H9 (cell line): ENCODE measurements around the gene DENND1C. TPM values are rescaled to one million over a fixed set of nuclear protein-coding genes. Genes with fewer than 3 reads are reported as not detected.

Source experiments
- DNase-seq: peaks from one replicate; pipeline ENCODE4 v3.0.0-alpha.2; 2017
- H2AFZ ChIP-seq: one replicate; pipeline ENCODE4 v1.6.1; 2013; ENCODE audit warnings: mild to moderate bottlenecking, low read length, control low read depth, moderate library complexity
- H2AK5ac ChIP-seq: 2 replicates; pipeline ENCODE4 v1.6.1; 2013; ENCODE audit warnings: low read length, control low read depth, mixed read lengths; ENCODE audit not compliant: insufficient read length
- H2BK120ac ChIP-seq: one replicate; pipeline ENCODE4 v1.6.1; 2013; ENCODE audit warnings: low read depth, mild to moderate bottlenecking, low read length, control low read depth, inconsistent platforms; ENCODE audit not compliant: poor library complexity, severe bottlenecking
- H2BK12ac ChIP-seq: 2 replicates; pipeline ENCODE4 v1.6.1; 2013; ENCODE audit warnings: low read length, control low read depth, mixed read lengths, low read depth; ENCODE audit not compliant: insufficient read length
- H2BK15ac ChIP-seq: 2 replicates; pipeline ENCODE4 v1.6.1; 2013; ENCODE audit warnings: low read depth, low read length, control low read depth
- H2BK20ac ChIP-seq: one replicate; pipeline ENCODE4 v1.6.1; 2013; ENCODE audit warnings: low read depth, mild to moderate bottlenecking, low read length, control low read depth, inconsistent platforms; ENCODE audit not compliant: poor library complexity, severe bottlenecking
- H2BK5ac ChIP-seq: 2 replicates; pipeline ENCODE4 v1.6.1; 2013; ENCODE audit warnings: low read length, control low read depth, mixed read lengths; ENCODE audit not compliant: insufficient read length
- H3K14ac ChIP-seq: 2 replicates; pipeline ENCODE4 v1.6.1; 2013; ENCODE audit warnings: low read length, control low read depth; ENCODE audit not compliant: insufficient read depth
- H3K18ac ChIP-seq: 2 replicates; pipeline ENCODE4 v1.6.1; 2013; ENCODE audit warnings: low read depth, mild to moderate bottlenecking, mixed read lengths, low read length, control low read depth; ENCODE audit not compliant: insufficient read length
- H3K23ac ChIP-seq: 2 replicates; pipeline ENCODE4 v1.6.1; 2013; ENCODE audit warnings: low read length, control low read depth, mixed read lengths, low read depth; ENCODE audit not compliant: insufficient read length
- H3K23me2 ChIP-seq: 2 replicates; pipeline ENCODE4 v1.6.1; 2013; ENCODE audit warnings: low read depth, mild to moderate bottlenecking, mixed read lengths, low read length, control low read depth; ENCODE audit not compliant: insufficient read length, poor library complexity, severe bottlenecking
- H3K27ac ChIP-seq: 2 replicates; pipeline ENCODE4 v1.5.1; 2013; ENCODE audit warnings: low read length, control low read depth, mixed read lengths, low read depth; ENCODE audit not compliant: insufficient read length
- H3K27me3 ChIP-seq: 2 replicates; pipeline ENCODE4 v1.6.1; 2013; ENCODE audit warnings: low read length, control low read depth, inconsistent platforms; ENCODE audit not compliant: insufficient read depth
- H3K4ac ChIP-seq: 2 replicates; pipeline ENCODE4 v1.6.1; 2013; ENCODE audit warnings: low read depth, mild to moderate bottlenecking, control low read depth, inconsistent platforms, low read length, moderate library complexity
- H3K4me1 ChIP-seq: 2 replicates; pipeline ENCODE4 v1.6.1; 2013; ENCODE audit warnings: low read length, control low read depth, inconsistent platforms; ENCODE audit not compliant: insufficient read depth
- H3K4me2 ChIP-seq: 2 replicates; pipeline ENCODE4 v1.6.1; 2013; ENCODE audit warnings: low read length, control low read depth, mixed read lengths; ENCODE audit not compliant: insufficient read length, insufficient read depth
- H3K56ac ChIP-seq: 2 replicates; pipeline ENCODE4 v1.6.1; 2013; ENCODE audit warnings: low read depth, mild to moderate bottlenecking, mixed read lengths, low read length, control low read depth; ENCODE audit not compliant: insufficient read length
- H3K79me1 ChIP-seq: 2 replicates; pipeline ENCODE4 v1.6.1; 2013; ENCODE audit warnings: low read depth, mild to moderate bottlenecking, moderate library complexity, low read length, control low read depth, inconsistent platforms; ENCODE audit not compliant: insufficient read depth, poor library complexity, severe bottlenecking
- H3K79me2 ChIP-seq: 2 replicates; pipeline ENCODE4 v1.6.1; 2013; ENCODE audit warnings: low read length, control low read depth, inconsistent platforms; ENCODE audit not compliant: insufficient read depth
- H3K9ac ChIP-seq: 2 replicates; pipeline ENCODE4 v1.6.1; 2013; ENCODE audit warnings: low read length, control low read depth, mixed read lengths; ENCODE audit not compliant: insufficient read length; ENCODE audit errors: extremely low read depth
- H3K9me3 ChIP-seq: one replicate; pipeline ENCODE4 v1.6.1; 2013; ENCODE audit warnings: low read depth, low read length, inconsistent platforms; ENCODE audit not compliant: control insufficient read depth
- H3T11ph ChIP-seq: one replicate; pipeline ENCODE4 v1.6.1; 2013; ENCODE audit warnings: mild to moderate bottlenecking, low read length, control low read depth, inconsistent platforms
- H4K20me1 ChIP-seq: one replicate; pipeline ENCODE4 v1.6.1; 2013; ENCODE audit not compliant: control insufficient read depth, insufficient read length, insufficient read depth
- H4K5ac ChIP-seq: 2 replicates; pipeline ENCODE4 v1.6.1; 2013; ENCODE audit warnings: low read depth, mild to moderate bottlenecking, mixed read lengths, low read length, control low read depth; ENCODE audit not compliant: insufficient read length
- H4K8ac ChIP-seq: replicated peaks from 2 replicates; pipeline ENCODE4 v1.6.1; 2013; ENCODE audit warnings: low read length, control low read depth, mixed read lengths, low read depth; ENCODE audit not compliant: insufficient read length
- H4K91ac ChIP-seq: 2 replicates; pipeline ENCODE4 v1.6.1; 2013; ENCODE audit warnings: low read depth, mild to moderate bottlenecking, moderate library complexity, mixed read lengths, low read length, control low read depth; ENCODE audit not compliant: insufficient read length
- H3K27ac Mint-ChIP-seq, 3 experiments: 2 replicates in 2 of 3; 3 replicates in 1 of 3; pipeline ENCODE4 v1.8.0; 2020 to 2021; ENCODE audit warnings: mixed read lengths in 3 of 3, mild to moderate bottlenecking in 1 of 3, moderate library complexity in 1 of 3
- H3K27me3 Mint-ChIP-seq: 2 replicates; pipeline ENCODE4 v1.8.0; 2021; ENCODE audit warnings: low read depth, mild to moderate bottlenecking, moderate library complexity, mixed read lengths
- H3K36me3 Mint-ChIP-seq, 3 experiments: 2 replicates in 2 of 3; 3 replicates in 1 of 3; pipeline ENCODE4 v1.8.0; 2020 to 2021; ENCODE audit warnings: low read depth in 3 of 3, mixed read lengths in 3 of 3; ENCODE audit not compliant: insufficient read depth in 1 of 3
- H3K4me1 Mint-ChIP-seq, 2 experiments: 2 replicates each; pipeline ENCODE4 v1.8.0; 2020; ENCODE audit warnings: mixed read lengths in 2 of 2
- H3K4me3 Mint-ChIP-seq, 2 experiments: 2 replicates in 1 of 2; 3 replicates in 1 of 2; pipeline ENCODE4 v1.8.0; 2020 to 2021; ENCODE audit warnings: mild to moderate bottlenecking in 2 of 2, mixed read lengths in 2 of 2, moderate library complexity in 1 of 2
- H3K9me3 Mint-ChIP-seq, 2 experiments: 2 replicates in 1 of 2; 3 replicates in 1 of 2; pipeline ENCODE4 v1.8.0; 2020; ENCODE audit warnings: mild to moderate bottlenecking in 2 of 2, mixed read lengths in 2 of 2, moderate library complexity in 1 of 2
- WGBS: extraction: QIAGEN DNeasy Blood & Tissue Kit; methylation state at CpG from one replicate; pipeline ENCODE4 v1.1.7; 2013; ENCODE audit warnings: missing lambda C conversion rate, low lambda C conversion rate, mixed read lengths; ENCODE audit not compliant: insufficient read length; ENCODE audit errors: extremely low coverage; 5-methylcytosine and 5-hydroxymethylcytosine counted together
- total RNA-seq: library from RNA; stranded (reverse); gene quantifications from 2 replicates; pipeline ENCODE4 v1.2.1, GENCODE V29; 2021
- TF ChIP-seq, protein P1 (sequence below): fragments of 200-600 bp; sonication (generic); conservative IDR thresholded peaks from 3 replicates; pipeline ENCODE4 v1.8.0; 2021; ENCODE audit warnings: antibody characterized with exemption, mild to moderate bottlenecking

The DENND1C gene
- total RNA-seq, 1 experiment from 2014 or later = 2.4 TPM

GRCh38 chr19:6476896-6477431 lies 4.6 kb downstream of the DENND1C start:
- no peak overlapping the region for H2AFZ ChIP-seq
- H2BK15ac ChIP-seq = peak overlapping the region; percentile 26; the same call in 1 of the 2 replicates
- no peak overlapping the region for H3K56ac ChIP-seq
- no peak overlapping the region for H3K27ac ChIP-seq
- peaks cover 13% of the 10 kb centered on the region for H3K23me2 ChIP-seq
- H3K79me2 ChIP-seq = no peaks in the 10 kb centered on the region
- no peaks in the 10 kb centered on the region; the same call in 1 of the 2 replicates for H3K27me3 ChIP-seq
- no peak overlapping the region for H2AK5ac ChIP-seq
- no peak overlapping the region for H4K91ac ChIP-seq
- no peaks in the 10 kb centered on the region for H3K9me3 ChIP-seq
- no peaks in the 10 kb centered on the region for H3K4me1 ChIP-seq
- peak overlapping the region; percentile 46 for H3K4me2 ChIP-seq
- H3K79me1 ChIP-seq = no peaks in the 10 kb centered on the region
- Mint-ChIP-seq H3K4me1 (peaks cover 8 to 14% of the 10 kb centered on the region in 2 experiments), H3K9me3 (no peaks in the 10 kb centered on the region), H3K27ac (no peak overlapping the region), H3K27me3 (peaks cover 19% of the 10 kb centered on the region), H3K4me3 (peak overlapping the region; percentile 69 to 88), H3K36me3 (no peaks in the 10 kb centered on the region)
- H3K9ac ChIP-seq = no peak overlapping the region
- H3K14ac ChIP-seq = no peak overlapping the region
- H4K8ac ChIP-seq = no peak overlapping the region
- TF ChIP-seq, protein P1, sequence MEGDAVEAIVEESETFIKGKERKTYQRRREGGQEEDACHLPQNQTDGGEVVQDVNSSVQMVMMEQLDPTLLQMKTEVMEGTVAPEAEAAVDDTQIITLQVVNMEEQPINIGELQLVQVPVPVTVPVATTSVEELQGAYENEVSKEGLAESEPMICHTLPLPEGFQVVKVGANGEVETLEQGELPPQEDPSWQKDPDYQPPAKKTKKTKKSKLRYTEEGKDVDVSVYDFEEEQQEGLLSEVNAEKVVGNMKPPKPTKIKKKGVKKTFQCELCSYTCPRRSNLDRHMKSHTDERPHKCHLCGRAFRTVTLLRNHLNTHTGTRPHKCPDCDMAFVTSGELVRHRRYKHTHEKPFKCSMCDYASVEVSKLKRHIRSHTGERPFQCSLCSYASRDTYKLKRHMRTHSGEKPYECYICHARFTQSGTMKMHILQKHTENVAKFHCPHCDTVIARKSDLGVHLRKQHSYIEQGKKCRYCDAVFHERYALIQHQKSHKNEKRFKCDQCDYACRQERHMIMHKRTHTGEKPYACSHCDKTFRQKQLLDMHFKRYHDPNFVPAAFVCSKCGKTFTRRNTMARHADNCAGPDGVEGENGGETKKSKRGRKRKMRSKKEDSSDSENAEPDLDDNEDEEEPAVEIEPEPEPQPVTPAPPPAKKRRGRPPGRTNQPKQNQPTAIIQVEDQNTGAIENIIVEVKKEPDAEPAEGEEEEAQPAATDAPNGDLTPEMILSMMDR = no peak
- no peak overlapping the region for H3K18ac ChIP-seq
- no CpG with 5 or more reads among the region's 29 CpGs for WGBS
- H2BK5ac ChIP-seq = no peak overlapping the region
- H2BK20ac ChIP-seq = no peak overlapping the region
- no peak overlapping the region for H2BK120ac ChIP-seq
- H2BK12ac ChIP-seq = no peak overlapping the region
- H3K4ac ChIP-seq = no peak overlapping the region
- no peaks in the 10 kb centered on the region for H4K20me1 ChIP-seq
- no peak overlapping the region for H3K23ac ChIP-seq
- no peak for DNase-seq
- no peak overlapping the region for H3T11ph ChIP-seq
- no peak overlapping the region for H4K5ac ChIP-seq
